Stimulated activated CD4-positive, alpha-beta T cell treated with anti-CD3 and anti-CD28 coated beads, TNF-alpha, amount 100 ng/mL, for 48 hours (primary cell): Measurements from ENCODE around the gene PER1.

Experiments
- DNase-seq, 3 donors: peaks; one replicate each; pipeline ENCODE4 v3.0.0-alpha.2; 2020; ENCODE audit warnings: low read depth in 3 of 3

PER1 gene

GRCh38 chr17:8100111-8100510 is 52.1 kb downstream of the PER1 start:
- DNase-seq, result no peak

- DNase-seq, result no peak
Measured at GRCh38 chr17:8096541-8096940, 55.7 kb downstream of the PER1 start.

- no peak for DNase-seq
Measured at GRCh38 chr17:8095361-8095760, 56.8 kb downstream of the PER1 start.

GRCh38 chr17:8091033-8091687 is 61.0 kb downstream of the PER1 start:
- no peak for DNase-seq
